Measurements from ENCODE around the gene DSP.

DSP gene, protein sequence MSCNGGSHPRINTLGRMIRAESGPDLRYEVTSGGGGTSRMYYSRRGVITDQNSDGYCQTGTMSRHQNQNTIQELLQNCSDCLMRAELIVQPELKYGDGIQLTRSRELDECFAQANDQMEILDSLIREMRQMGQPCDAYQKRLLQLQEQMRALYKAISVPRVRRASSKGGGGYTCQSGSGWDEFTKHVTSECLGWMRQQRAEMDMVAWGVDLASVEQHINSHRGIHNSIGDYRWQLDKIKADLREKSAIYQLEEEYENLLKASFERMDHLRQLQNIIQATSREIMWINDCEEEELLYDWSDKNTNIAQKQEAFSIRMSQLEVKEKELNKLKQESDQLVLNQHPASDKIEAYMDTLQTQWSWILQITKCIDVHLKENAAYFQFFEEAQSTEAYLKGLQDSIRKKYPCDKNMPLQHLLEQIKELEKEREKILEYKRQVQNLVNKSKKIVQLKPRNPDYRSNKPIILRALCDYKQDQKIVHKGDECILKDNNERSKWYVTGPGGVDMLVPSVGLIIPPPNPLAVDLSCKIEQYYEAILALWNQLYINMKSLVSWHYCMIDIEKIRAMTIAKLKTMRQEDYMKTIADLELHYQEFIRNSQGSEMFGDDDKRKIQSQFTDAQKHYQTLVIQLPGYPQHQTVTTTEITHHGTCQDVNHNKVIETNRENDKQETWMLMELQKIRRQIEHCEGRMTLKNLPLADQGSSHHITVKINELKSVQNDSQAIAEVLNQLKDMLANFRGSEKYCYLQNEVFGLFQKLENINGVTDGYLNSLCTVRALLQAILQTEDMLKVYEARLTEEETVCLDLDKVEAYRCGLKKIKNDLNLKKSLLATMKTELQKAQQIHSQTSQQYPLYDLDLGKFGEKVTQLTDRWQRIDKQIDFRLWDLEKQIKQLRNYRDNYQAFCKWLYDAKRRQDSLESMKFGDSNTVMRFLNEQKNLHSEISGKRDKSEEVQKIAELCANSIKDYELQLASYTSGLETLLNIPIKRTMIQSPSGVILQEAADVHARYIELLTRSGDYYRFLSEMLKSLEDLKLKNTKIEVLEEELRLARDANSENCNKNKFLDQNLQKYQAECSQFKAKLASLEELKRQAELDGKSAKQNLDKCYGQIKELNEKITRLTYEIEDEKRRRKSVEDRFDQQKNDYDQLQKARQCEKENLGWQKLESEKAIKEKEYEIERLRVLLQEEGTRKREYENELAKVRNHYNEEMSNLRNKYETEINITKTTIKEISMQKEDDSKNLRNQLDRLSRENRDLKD (N-terminal part only)

GRCh38 chr6:7541175-7542064, at the start of gene DSP:
TSS of gene DSP (plus strand) at chr6:7541671. CDS start at chr6:7541916, 245 bp downstream.
- peak; percentile 41 to 60 for DNase-seq

DNA sequence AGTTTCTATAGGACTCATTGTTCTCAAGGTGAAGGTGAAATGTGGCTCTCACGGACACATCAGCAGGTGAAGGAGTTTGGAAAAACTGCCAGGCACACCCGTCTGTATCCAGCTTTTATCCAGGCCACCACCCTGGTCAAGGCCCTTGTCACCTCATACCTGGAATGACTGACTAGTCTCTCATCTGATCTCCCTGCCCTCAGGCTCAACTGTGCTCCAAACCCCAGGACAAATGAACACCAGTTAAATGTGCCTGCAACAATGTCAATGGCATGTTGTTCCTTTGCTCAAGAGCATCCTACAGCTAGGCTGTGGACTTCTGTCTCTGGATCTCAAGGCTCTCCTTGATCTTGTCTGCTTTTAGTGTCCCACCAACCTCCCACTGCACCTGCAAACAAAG, 47.6 kb upstream of the DSP start:
- no peak for DNase-seq

GRCh38 chr6:7494638-7495037, 46.8 kb upstream of the DSP start:
- no peak for DNase-seq

DNA sequence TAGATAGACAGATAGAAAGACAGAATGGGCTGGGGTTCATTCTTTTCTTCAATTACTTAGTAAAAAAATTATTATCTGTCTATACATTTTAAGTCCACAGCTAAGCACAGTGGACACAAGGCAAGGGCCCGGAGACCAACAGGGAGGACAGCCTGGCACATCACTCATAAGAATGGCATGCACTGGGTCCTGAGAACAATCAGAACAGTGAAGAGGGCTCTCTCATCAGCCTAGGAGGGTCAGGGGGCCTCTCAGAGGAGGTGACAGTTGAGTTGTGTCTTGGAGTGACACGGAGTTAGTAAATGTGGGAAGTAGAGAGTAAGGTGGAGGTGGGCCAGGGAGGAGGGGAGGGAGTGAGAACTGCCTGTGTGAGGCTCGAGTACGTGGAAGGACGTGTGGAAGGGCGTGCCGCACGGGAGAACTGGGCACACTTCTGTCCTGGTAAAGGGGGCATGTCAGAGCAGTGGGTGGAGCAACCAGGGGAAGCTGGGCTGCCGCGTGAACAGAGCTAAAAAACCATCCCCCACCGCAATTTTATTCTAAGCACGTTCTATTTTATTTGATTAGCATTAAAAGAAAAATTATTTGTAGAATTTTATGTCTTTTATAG, 45.1 kb upstream of the DSP start:
- DNase-seq, result no peak

- no peak for DNase-seq
Measured at GRCh38 chr6:7500752-7501282, 40.7 kb upstream of the DSP start.

- no peak for DNase-seq
Measured at GRCh38 chr6:7502743-7503142, 38.7 kb upstream of the DSP start.

DNA sequence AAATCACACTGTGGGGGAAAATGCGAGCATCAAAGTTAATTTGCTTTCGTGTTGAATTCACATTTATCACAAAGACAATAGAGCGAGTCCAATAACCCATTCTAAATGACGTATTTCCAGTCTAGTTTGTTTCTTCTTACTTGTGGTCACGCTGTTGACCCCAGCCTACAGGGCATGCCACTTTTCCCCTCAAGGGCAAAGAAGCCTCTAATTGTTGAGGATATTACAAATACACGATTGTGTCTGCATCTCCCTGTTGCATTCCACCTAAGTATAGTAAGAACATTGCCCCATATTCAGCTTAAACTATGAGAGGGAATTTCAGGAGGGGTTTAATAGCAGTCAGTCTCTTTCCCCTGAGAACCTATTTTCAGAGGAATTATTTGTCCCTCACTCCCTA, 37.4 kb upstream of the DSP start:
- DNase-seq, result no peak

GRCh38 chr6:7505189-7505699, 36.2 kb upstream of the DSP start:
- DNase-seq, result peak; percentile 23 to 25

DNA sequence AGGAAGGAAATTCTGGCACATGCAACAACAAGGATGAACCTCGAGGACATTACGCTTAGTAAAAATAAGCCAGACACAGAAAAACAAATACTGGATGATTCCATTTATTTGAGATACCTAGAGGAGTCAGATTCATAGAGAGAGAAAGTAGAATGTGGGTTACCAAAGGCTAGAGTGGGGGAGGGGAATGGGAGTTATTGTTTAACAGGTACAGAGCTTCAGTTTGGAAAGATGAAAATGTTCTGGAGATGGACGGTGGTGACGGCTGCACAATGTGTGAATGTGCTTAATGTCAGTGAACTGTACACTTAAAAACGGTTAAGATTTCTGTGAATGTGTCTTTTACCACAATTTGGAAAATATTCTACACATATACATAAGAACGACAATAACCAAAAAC, 33.9 kb upstream of the DSP start:
- DNase-seq, result no peak

GRCh38 chr6:7512320-7512719, 29.2 kb upstream of the DSP start:
- DNase-seq, result no peak

GRCh38 chr6:7513529-7513928, 27.9 kb upstream of the DSP start:
- no peak for DNase-seq

- no peak for DNase-seq
Measured at GRCh38 chr6:7515363-7515762, 26.1 kb upstream of the DSP start.

- no peak for DNase-seq
Measured at GRCh38 chr6:7518877-7519276, 22.6 kb upstream of the DSP start.

DNA sequence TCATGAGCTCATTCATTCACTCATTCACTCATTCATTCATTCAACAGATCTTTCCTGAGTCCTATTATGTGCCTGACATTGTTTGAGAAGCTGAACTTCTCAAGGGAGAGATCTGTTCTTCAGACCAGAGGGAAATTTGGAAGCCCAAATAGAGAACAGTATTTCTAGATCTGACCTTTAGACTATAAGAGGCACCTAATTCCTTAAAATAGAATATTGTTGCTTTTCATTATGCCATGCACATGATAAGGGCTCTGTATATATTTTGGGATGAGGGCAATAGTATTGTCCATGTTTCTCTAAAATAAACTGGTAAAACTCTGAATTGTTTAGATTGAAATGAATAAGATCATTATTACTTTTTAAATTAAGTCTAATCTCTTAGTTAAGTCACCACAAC, 18.6 kb upstream of the DSP start:
- no peak for DNase-seq

DNA sequence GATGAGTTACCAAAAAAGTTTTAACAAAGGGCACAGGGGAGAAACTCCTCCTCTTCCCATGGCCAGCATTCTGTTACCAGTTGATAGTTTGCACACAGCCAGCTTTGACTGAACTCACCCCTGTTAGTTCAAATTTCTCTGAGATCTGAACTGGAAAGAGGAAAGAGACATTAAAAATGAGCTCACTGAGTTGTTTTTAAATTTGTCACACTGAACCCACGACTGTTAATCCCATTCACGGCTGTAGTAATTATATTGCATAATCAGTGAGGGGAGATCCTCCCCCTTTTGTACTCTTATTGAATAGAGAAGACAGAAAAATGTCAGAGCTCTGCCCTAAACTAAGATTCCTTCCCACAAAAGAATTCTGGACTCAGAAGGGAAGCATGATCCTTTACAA, 17.5 kb upstream of the DSP start:
- DNase-seq, result no peak

DNA sequence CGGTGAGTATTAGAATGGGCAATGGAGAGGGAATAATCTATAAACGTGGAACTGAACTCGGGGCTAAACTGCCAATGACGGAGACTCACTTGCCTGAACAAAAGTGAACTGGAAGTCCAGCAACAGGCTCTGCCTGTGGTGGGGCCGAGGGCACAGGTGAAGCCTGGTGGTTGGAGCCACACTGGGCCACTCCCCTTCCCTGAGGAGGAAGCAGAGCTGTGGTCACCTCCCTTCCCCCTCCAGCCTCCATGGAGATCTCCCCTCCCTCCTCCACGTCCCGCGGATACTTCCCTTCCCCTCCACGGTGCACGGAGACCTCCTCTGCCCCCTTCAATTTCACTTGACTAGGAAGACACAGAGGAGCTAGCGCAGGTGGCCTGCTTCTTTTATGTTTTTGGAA, 14.7 kb upstream of the DSP start:
- DNase-seq, result no peak

DNA sequence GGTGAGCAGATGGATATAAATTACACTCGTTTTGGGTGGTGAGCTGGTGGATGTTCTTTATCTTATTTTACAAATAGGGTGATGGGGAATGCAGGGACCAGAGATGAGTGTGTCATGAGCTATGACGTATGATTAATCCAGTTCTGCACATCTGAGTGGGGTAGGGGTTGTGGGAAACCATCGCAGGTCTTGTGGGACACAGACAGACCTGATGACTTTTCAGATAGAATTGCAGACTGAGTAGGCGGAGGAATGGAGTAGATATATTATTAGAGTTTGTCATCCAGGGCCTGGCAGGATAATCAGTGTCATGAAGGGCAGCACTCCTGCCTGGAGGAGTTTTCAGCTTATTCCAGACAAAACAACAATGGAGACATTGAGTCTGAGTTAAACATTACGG, 12.9 kb upstream of the DSP start:
- no peak for DNase-seq

DNA sequence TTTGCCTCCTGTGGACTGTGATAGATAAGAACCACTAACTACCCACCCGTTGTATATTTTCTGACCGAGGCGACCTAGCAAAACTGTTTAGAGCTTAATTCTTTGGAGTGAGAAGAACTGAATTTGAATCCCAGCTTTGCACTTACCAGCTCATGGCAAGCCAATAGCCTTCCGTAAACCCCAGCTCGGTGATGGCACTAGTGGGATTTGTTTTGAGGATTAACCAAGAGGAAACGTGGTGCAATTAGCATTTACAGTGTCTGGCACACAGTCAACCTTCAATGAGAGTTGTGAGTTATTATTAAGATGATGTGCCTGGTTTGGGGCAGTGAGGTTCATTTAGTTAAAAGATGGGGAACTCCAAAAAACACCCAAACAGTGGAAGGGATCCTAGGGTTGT, 12.3 kb upstream of the DSP start:
- no peak for DNase-seq

DNA sequence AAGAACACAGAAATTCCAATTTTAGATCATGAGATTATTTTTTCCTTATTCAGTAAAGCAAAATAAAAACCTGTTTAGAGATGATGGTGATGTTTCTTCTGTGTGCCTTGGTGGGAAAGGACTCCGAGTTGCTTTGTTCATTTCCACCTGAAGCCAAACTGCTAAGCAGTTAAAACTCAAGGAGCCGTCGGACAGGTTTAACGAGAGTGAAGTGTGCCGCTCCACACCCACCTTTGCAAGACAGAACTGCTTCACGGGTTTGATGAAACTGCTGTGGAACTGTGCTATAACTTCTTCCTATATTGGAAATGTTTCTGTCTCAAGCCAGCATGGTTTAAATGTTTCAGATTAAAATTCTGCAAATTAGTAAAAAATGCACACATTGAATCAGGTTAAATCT, 9.2 kb upstream of the DSP start:
- no peak for DNase-seq

- no peak for DNase-seq
Measured at GRCh38 chr6:7532821-7533220, 8.7 kb upstream of the DSP start.

GRCh38 chr6:7534192-7534591, 7.3 kb upstream of the DSP start:
- DNase-seq, result no peak

All from activated T-cell treated with anti-CD3 and anti-CD28 coated beads, Interleukin-2, amount 50 U/mL, for 48 hours (primary cell).